ENCODE measurements around the gene DENND2A. TPM values are rescaled to one million over a fixed set of nuclear protein-coding genes. Genes with fewer than 3 reads are reported as not detected.

The DENND2A gene
- total and polyA plus RNA-seq, 7 donors = 2.7 to 8.7 (median 3.8) TPM

DNA sequence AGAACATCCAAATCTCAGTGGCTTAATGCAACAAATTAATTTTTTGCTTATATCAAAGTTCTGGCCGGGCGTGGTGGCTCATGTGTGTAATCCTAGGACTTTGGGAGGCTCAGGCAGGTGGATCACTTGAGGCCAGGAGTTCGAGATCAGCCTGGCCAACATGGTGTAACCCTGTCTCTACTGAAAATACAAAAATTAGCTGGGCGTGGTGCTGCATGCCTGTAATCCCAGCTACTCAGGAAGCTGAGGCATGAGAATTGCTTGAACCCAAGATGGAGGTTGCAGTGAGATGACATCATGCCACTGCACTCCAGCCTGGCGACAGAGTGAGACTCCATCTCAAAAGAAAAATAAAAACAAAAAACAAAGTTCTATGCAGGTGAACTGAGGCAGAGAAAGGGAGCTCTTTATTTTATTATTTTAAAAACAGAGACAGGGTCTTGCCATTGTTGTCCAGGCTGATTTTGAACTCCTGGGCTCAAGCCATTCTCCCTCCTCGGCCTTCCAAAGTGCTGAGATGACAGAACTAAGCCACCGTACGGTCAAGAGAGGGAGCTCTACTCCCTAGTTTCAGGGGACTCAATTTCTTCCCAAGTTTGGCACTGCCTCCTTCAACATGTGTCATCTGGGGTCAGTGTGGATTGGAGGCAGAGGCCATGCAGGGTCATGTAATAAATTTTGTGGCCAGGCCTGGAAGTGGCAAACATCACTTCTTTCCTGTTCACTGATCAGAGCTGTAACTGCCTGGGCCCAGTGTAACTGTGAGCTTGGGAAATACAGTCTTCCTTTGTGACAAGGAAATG is 34.5 kb upstream of the DENND2A start:
- TF ChIP-seq, protein P1, sequence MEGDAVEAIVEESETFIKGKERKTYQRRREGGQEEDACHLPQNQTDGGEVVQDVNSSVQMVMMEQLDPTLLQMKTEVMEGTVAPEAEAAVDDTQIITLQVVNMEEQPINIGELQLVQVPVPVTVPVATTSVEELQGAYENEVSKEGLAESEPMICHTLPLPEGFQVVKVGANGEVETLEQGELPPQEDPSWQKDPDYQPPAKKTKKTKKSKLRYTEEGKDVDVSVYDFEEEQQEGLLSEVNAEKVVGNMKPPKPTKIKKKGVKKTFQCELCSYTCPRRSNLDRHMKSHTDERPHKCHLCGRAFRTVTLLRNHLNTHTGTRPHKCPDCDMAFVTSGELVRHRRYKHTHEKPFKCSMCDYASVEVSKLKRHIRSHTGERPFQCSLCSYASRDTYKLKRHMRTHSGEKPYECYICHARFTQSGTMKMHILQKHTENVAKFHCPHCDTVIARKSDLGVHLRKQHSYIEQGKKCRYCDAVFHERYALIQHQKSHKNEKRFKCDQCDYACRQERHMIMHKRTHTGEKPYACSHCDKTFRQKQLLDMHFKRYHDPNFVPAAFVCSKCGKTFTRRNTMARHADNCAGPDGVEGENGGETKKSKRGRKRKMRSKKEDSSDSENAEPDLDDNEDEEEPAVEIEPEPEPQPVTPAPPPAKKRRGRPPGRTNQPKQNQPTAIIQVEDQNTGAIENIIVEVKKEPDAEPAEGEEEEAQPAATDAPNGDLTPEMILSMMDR (IDR thresholded peaks at IDR 0.05) = peak; percentile 46
- H3K4me3 ChIP-seq = no peak overlapping the region
- 46 to 53% (median 47%) methylated on average over 8 of the region's 8 CpGs for WGBS, 3 donors
- H3K27ac ChIP-seq = no peak overlapping the region
- intact Hi-C loops (cut with DNase I) = loop anchor here in 1 of 2 donors (10.0 kb wide), 1 partner anchor 340 kb away; the partner anchor contains the start of gene MRPS33
- ATAC-seq (peak; percentile 70 to 89 (median 84)), DNase-seq (no peak)
- H3K9me3 ChIP-seq = no peaks in the 10 kb centered on the region
- H3K36me3 ChIP-seq (ENCODE audit: insufficient read depth in 1 of 2, low read depth in 1 of 2) = peaks cover 0 to 11% of the 10 kb centered on the region in 2 donors
- H3K27me3 ChIP-seq (ENCODE audit: insufficient read depth in 3 of 3, low read length in 2 of 3) = no peaks in the 10 kb centered on the region
- peaks cover 32% of the 10 kb centered on the region for H3K4me1 ChIP-seq

GRCh38 chr7:140674356-140674800 is 33.8 kb upstream of the DENND2A start:
- intact Hi-C loops (cut with DNase I) = loop anchor here in 1 of 2 donors (10.0 kb wide), 1 partner anchor 340 kb away; the partner anchor contains the start of gene MRPS33
- WGBS, 3 donors = 84 to 87% (median 87%) methylated on average over 5 of the region's 5 CpGs
- Histone ChIP-seq H3K27me3 (ENCODE audit: insufficient read depth in 3 of 3, low read length in 2 of 3) (no peaks in the 10 kb centered on the region), H3K4me1 (peaks cover 32% of the 10 kb centered on the region), H3K9me3 (no peaks in the 10 kb centered on the region), H3K36me3 (ENCODE audit: insufficient read depth in 1 of 2, low read depth in 1 of 2) (peaks cover 0 to 6% of the 10 kb centered on the region in 2 donors), H3K27ac (no peak overlapping the region), H3K4me3 (peak overlapping the region; percentile 91)
- no peak for ATAC-seq
- DNase-seq = no peak
- TF ChIP-seq, protein P1 (IDR thresholded peaks at IDR 0.05) = no peak

- no peaks in the 10 kb centered on the region for H3K9me3 ChIP-seq
- DNase-seq (no peak), ATAC-seq (peak; percentile 3 to 27 (median 20))
- 25 to 43% (median 27%) methylated on average over 18 of the region's 18 CpGs for WGBS, 3 donors
- H3K27me3 ChIP-seq (ENCODE audit: insufficient read depth in 3 of 3, low read length in 2 of 3) = no peaks in the 10 kb centered on the region
- no peaks in the 10 kb centered on the region for H3K36me3 ChIP-seq (ENCODE audit: insufficient read depth in 1 of 2, low read depth in 1 of 2)
- peaks cover 32% of the 10 kb centered on the region for H3K4me1 ChIP-seq
- TF ChIP-seq, protein P1 (IDR thresholded peaks at IDR 0.05) = no peak
- peak overlapping the region; percentile 77 for H3K27ac ChIP-seq
- peak overlapping the region; percentile 91 for H3K4me3 ChIP-seq
- intact Hi-C loops (cut with DNase I) = loop anchor here in 1 of 2 donors (10.0 kb wide), 1 partner anchor 341 kb away; the partner anchor contains the start of gene MRPS33
Observed at GRCh38 chr7:140673774-140674155, 33.2 kb upstream of the DENND2A start.

DNA sequence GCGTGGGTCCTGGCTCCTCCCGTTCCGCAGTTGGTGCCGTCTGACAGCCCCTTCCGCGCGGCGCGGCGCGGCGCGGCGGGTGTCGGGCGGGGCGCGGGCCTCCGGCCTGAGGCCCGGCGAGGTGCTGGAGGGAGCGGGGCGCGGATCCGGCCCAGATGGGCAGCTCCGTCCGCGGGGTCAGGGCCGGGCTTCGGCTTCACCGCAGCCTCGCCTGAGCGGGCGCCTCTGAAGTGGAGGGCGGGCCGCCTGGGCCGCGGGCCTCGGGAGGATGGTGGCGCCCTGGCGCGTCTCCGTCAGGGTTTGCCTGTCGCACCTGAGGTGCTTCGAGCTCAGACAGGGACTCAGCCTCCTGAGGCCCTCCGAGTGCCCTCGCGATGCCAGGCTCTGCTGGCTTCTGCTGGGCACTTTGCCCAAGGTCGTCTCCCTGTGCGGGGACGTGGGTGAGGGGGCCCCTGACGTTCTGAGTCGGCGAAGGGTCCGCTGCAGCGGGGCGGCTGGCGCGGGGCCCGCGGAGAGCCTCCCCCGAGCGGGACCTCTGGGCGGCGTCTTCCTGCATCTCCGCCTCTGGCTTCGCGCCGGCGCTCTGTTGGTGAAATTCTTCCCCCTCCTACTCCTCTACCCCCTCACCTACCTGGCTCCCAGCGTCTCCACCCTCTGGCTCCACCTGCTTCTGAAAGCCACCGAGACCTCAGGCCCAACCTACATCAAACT is 32.6 kb upstream of the DENND2A start:
- H3K27ac ChIP-seq = peak overlapping the region; percentile 77
- peaks cover 32% of the 10 kb centered on the region for H3K4me1 ChIP-seq
- 1 to 2% (median 2%) methylated on average over 29 to 72 of the region's 72 CpGs for WGBS, 3 donors
- TF ChIP-seq, protein P1 (IDR thresholded peaks at IDR 0.05) = no peak
- H3K36me3 ChIP-seq (ENCODE audit: insufficient read depth in 1 of 2, low read depth in 1 of 2) = no peaks in the 10 kb centered on the region
- ATAC-seq = peak; percentile 54 to 66 (median 58)
- peak; percentile 40 to 73 for DNase-seq
- H3K4me3 ChIP-seq = peak overlapping the region; percentile 91
- H3K27me3 ChIP-seq (ENCODE audit: insufficient read depth in 3 of 3, low read length in 2 of 3) = no peaks in the 10 kb centered on the region
- no peaks in the 10 kb centered on the region for H3K9me3 ChIP-seq
- intact Hi-C loops (cut with DNase I) = loop anchor here in 1 of 2 donors (10.0 kb wide), 1 partner anchor 342 kb away; the partner anchor contains the start of gene MRPS33
